GM21529 (cell line): ENCODE measurements around the gene MICALL1.
A peak's percentile ranks its signal among the peaks of the same experiment; 100 is the strongest.

ENCODE experiments used
- ATAC-seq: cut with Tn5 transposase; IDR thresholded peaks from one replicate; pipeline ENCODE4 v1.9.1; 2021; ENCODE audit not compliant: unreplicated experiment

MICALL1 gene

GRCh38 chr22:37905534-37906363, at the start of gene MICALL1:
TSS of gene MICALL1 (plus strand) at chr22:37906297. CDS start at chr22:37906423, 126 bp downstream.
- peak; percentile 81 for ATAC-seq

GRCh38 chr22:37860796-37861421, 45.2 kb upstream of the MICALL1 start:
- no peak for ATAC-seq

GRCh38 chr22:37862570-37863325, 43.3 kb upstream of the MICALL1 start:
- no peak for ATAC-seq

GRCh38 chr22:37865510-37865909, 40.6 kb upstream of the MICALL1 start:
- no peak for ATAC-seq

- ATAC-seq, result no peak
Observed at GRCh38 chr22:37870273-37870672, 35.8 kb upstream of the MICALL1 start.

- no peak for ATAC-seq
Observed at GRCh38 chr22:37880668-37881440, 25.2 kb upstream of the MICALL1 start.

- no peak for ATAC-seq
Observed at GRCh38 chr22:37884420-37884819, 21.7 kb upstream of the MICALL1 start.

- ATAC-seq, result no peak
Observed at GRCh38 chr22:37887584-37888378, 18.3 kb upstream of the MICALL1 start.

GRCh38 chr22:37891926-37892325, 14.2 kb upstream of the MICALL1 start:
- no peak for ATAC-seq

- ATAC-seq, result no peak
Observed at GRCh38 chr22:37892566-37893335, 13.3 kb upstream of the MICALL1 start.

GRCh38 chr22:37893583-37893983, 12.5 kb upstream of the MICALL1 start:
- ATAC-seq, result no peak

- ATAC-seq, result no peak
Observed at GRCh38 chr22:37894939-37895670, 11.0 kb upstream of the MICALL1 start.

- ATAC-seq, result no peak
Observed at GRCh38 chr22:37896181-37896592, 9.9 kb upstream of the MICALL1 start.

- no peak for ATAC-seq
Observed at GRCh38 chr22:37896939-37897338, 9.2 kb upstream of the MICALL1 start.

GRCh38 chr22:37897807-37898206, 8.3 kb upstream of the MICALL1 start:
- ATAC-seq, result no peak

GRCh38 chr22:37898441-37899181, 7.5 kb upstream of the MICALL1 start:
- no peak for ATAC-seq

GRCh38 chr22:37904572-37905533, 1.2 kb upstream of the MICALL1 start:
- no peak for ATAC-seq
